DMS 273 (cell line): ENCODE measurements around the gene TBC1D4.
"Not testable (repeated sequence)": the region's sequence is repeated elsewhere in the genome, so short reads cannot be mapped to it uniquely, and the experiment has no call there.

Experiments
- DNase-seq: peaks from one replicate; lab custom pipeline; 2025; ENCODE audit not compliant: unreplicated experiment; lab: John Stamatoyannopoulos, UW

The TBC1D4 gene

GRCh38 chr13:75329097-75329496 is 152.9 kb downstream of the TBC1D4 start:
- DNase-seq, result no peak

DNA sequence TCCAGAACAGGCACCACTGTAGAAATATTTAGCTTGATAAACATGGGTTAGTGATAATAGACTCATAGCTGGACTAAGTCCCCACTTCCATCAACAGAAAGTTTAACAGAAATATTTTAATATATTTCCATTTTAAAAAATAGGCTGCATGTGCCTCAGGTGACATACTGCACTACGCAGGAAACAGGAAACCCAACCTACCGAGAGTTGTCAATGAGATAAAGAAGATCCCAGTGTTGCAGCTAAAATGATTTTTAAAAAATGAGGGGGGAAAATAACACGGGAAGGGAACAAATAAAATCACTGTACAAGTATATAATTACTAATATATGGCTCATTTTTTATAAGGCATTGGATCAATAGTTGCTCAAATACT is 154.8 kb downstream of the TBC1D4 start:
- no peak for DNase-seq

DNA sequence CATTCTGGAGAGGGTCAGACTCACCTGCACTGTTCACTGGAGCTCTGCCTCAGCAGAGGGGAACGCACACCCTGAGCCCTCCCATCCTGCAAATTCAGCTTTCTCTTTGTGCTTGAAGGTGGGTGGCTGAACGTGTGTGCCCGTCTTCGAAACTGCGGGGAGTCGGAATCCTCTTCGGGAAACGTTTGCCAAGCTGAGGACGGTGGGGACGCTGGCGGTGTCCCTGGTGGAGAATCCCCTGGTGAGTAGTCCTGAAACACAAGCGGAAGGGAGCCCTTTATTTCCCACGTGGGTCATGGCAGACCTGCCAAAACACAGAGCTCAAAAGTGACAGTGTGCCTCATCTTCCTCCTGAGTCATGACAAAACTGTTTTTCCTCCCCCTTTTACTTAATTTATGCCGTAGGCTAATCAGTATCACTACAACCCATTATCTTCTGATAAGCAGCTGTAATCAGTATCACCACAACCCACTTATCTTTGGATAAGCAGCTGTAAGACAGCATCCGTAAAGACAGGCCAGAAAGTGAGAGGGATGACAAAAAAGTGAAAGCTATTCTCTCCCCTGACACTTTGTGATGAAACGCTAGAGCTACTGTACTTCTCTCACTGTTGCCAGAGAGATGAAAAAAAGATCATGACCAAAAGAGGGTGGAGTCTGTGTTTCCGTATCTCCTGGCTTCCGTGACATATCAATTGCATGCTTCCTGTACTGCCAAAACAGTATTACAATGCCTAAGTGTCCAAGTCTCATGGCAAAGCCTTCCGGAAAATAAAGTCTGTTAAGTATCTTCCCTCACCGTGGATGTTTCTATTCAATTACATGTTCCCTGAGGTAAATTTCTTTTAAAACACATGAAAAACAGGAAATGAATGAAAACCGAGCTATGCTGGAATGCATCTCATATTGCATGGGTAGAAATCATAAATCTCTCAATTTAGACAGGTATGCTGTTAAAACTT is 155.5 kb downstream of the TBC1D4 start:
- no peak for DNase-seq

- no peak for DNase-seq
These were observed 156.3 kb downstream of the TBC1D4 start for GRCh38 chr13:75325711-75326110.

- no peak for DNase-seq
These were observed 157.5 kb downstream of the TBC1D4 start for GRCh38 chr13:75324413-75324940.

DNA sequence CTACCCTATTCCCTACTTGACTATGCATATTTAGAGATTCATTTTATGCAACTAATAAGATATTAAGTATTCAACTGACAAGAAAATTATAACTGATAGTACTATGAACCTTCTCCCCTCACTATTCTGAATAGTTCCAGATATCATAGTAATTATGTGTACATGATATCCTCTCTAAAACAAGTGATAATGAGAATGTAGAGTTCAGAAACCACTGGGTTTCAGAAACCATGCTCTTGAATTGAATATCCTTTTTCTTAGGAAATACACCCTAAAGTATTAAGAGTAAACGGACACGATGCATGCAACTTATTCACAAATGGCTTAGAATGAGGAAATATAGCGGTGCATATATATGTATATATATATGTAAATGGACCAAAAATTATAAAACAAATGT is 160.9 kb downstream of the TBC1D4 start:
- no peak for DNase-seq

GRCh38 chr13:75319254-75319653 is 162.7 kb downstream of the TBC1D4 start:
- DNase-seq, result no peak

GRCh38 chr13:75318138-75318833 is 163.7 kb downstream of the TBC1D4 start:
- no peak for DNase-seq

- DNase-seq, result no peak
These were observed 165.5 kb downstream of the TBC1D4 start for GRCh38 chr13:75316427-75316826.

GRCh38 chr13:75312884-75313520 is 169.0 kb downstream of the TBC1D4 start:
- no peak for DNase-seq

- DNase-seq, result no peak
These were observed 171.9 kb downstream of the TBC1D4 start for GRCh38 chr13:75309981-75310580.

DNA sequence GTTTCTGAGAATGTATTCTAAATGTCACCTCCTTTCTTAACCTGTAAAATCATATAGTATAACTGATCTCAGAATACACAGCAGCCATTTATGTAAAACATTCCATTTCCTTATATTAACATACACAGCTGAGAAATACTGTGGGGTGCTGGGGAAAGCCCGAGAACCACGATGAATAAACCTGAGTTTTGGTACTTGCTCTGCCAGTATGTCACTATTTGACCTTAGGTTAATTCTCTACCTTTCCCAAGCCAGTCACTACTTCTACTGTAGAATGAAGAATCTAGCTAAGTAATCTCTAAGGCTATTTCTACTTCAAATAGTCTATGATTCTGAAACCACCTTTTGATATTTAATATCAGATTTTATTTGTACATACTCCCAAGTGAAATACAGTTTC is 173.7 kb downstream of the TBC1D4 start:
- DNase-seq, result no peak

- DNase-seq, result no peak
These were observed 174.5 kb downstream of the TBC1D4 start for GRCh38 chr13:75307370-75307949.

- DNase-seq, result not testable (repeated sequence)
These were observed 175.0 kb downstream of the TBC1D4 start for GRCh38 chr13:75306967-75307366.

GRCh38 chr13:75305059-75305458 is 176.9 kb downstream of the TBC1D4 start:
- no peak for DNase-seq

DNA sequence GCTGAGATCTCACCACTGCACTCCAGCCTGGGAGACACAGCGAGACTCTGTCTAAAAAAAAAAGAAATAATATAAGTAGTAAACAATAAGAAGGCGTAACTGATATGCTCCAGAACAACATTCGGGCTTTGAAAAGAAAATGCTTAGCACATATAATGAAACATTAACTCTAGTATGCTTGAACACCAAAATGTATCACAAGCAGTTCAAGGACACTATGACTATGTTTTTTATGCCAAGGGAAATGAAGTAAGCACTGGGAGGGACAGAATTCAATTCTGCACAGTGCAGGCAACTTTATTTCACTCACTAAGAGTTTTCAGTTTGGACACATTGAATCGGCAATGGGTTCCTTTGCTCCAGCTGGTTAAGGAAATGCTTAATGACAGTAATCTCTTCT is 178.7 kb downstream of the TBC1D4 start:
- DNase-seq, result no peak

DNA sequence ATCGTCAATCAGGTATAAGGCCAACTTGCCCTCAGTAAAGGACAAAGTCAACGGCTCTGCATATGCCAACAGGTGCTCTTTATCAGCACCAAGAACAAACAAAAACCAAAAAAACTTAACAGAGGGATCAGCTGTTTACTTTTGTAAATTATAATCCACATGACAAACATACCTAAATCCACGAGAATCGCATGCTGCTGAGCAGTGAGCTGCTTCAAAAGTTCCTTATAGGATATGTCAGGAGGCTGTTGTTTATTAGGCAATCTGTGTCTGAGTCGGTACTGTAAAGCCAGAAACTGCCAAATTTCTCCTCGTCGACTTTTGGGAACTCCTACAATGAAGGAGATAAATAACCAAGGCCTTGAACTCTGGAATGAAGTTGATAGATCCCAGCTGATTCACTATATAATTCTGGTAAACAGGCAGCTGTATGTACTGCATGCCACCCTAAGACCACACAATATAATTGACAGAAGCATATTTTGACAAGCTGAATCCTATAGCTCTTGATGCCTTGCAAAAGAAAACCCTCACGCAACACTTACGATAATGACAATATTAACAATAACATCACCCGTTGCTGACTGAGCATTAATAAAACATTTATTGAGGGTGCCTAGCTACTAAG is 179.8 kb downstream of the TBC1D4 start:
- DNase-seq, result no peak

- no peak for DNase-seq
These were observed 181.8 kb downstream of the TBC1D4 start for GRCh38 chr13:75299913-75300862.

- DNase-seq, result no peak
These were observed 182.7 kb downstream of the TBC1D4 start for GRCh38 chr13:75299246-75299645.
